ENCODE measurements around the gene DCAF7. TPM values are rescaled to one million over a fixed set of nuclear protein-coding genes. Genes with fewer than 3 reads are reported as not detected.

DCAF7 gene
- total RNA-seq, 1 donor from 2014 or later, result 60.3 TPM

GRCh38 chr17:63543822-63544420, 6.4 kb upstream of the DCAF7 start:
- DNase-seq (ENCODE audit: extremely low read depth, low read depth, low spot score), result no peak

- DNase-seq (ENCODE audit: extremely low read depth, low read depth, low spot score), result no peak
These were observed 5.6 kb upstream of the DCAF7 start for GRCh38 chr17:63544467-63545301.

- no peak for DNase-seq (ENCODE audit: extremely low read depth, low read depth, low spot score)
These were observed 3.8 kb upstream of the DCAF7 start for GRCh38 chr17:63546308-63547082.

GRCh38 chr17:63547083-63547523, 3.2 kb upstream of the DCAF7 start:
- DNase-seq (ENCODE audit: extremely low read depth, low read depth, low spot score), result no peak

GRCh38 chr17:63549289-63549945, 860 bp upstream of the DCAF7 start:
- no peak for DNase-seq (ENCODE audit: extremely low read depth, low read depth, low spot score)

GRCh38 chr17:63550817-63551639, 751 bp downstream of the DCAF7 start:
- no peak for DNase-seq (ENCODE audit: extremely low read depth, low read depth, low spot score)

GRCh38 chr17:63552211-63552610, 1.9 kb downstream of the DCAF7 start:
- DNase-seq (ENCODE audit: extremely low read depth, low read depth, low spot score), result no peak

- DNase-seq (ENCODE audit: extremely low read depth, low read depth, low spot score), result no peak
These were observed 5.4 kb downstream of the DCAF7 start for GRCh38 chr17:63555500-63556156.

GRCh38 chr17:63557416-63557815, 7.1 kb downstream of the DCAF7 start:
- no peak for DNase-seq (ENCODE audit: extremely low read depth, low read depth, low spot score)

- no peak for DNase-seq (ENCODE audit: extremely low read depth, low read depth, low spot score)
These were observed 8.2 kb downstream of the DCAF7 start for GRCh38 chr17:63558441-63558840.

GRCh38 chr17:63561819-63562218, 11.5 kb downstream of the DCAF7 start:
- DNase-seq (ENCODE audit: extremely low read depth, low read depth, low spot score), result no peak

GRCh38 chr17:63563339-63563738, 13.1 kb downstream of the DCAF7 start:
- no peak for DNase-seq (ENCODE audit: extremely low read depth, low read depth, low spot score)

GRCh38 chr17:63564562-63564961, 14.3 kb downstream of the DCAF7 start:
- DNase-seq (ENCODE audit: extremely low read depth, low read depth, low spot score), result no peak

- no peak for DNase-seq (ENCODE audit: extremely low read depth, low read depth, low spot score)
These were observed 17.0 kb downstream of the DCAF7 start for GRCh38 chr17:63567229-63567628.

GRCh38 chr17:63568563-63568962, 18.3 kb downstream of the DCAF7 start:
- no peak for DNase-seq (ENCODE audit: extremely low read depth, low read depth, low spot score)

- DNase-seq (ENCODE audit: extremely low read depth, low read depth, low spot score), result no peak
These were observed 21.5 kb downstream of the DCAF7 start for GRCh38 chr17:63571632-63572310.

- no peak for DNase-seq (ENCODE audit: extremely low read depth, low read depth, low spot score)
These were observed 23.4 kb downstream of the DCAF7 start for GRCh38 chr17:63573634-63574033.

- DNase-seq (ENCODE audit: extremely low read depth, low read depth, low spot score), result no peak
These were observed 27.9 kb downstream of the DCAF7 start for GRCh38 chr17:63578027-63578768.

All from glomerular endothelial cell (primary cell).